Esophagus squamous epithelium (tissue), 5 donors: Measurements from ENCODE around the gene C12orf60. TPM values are rescaled to one million over a fixed set of nuclear protein-coding genes. Genes with fewer than 3 reads are reported as not detected.
A peak's percentile ranks its signal among the peaks of the same experiment; 100 is the strongest.

Experiments used
- DNase-seq: peaks from one replicate; lab custom pipeline; 2025; lab: John Stamatoyannopoulos, UW
- H3K27ac ChIP-seq, 4 donors: fragments of 200-600 bp; sonication (generic); one replicate each; pipeline ENCODE4 v1.5.1; 2016 to 2019; ENCODE audit warnings: mild to moderate bottlenecking in 1 of 4
- H3K27me3 ChIP-seq, 4 donors: fragments of 200-600 bp; sonication (generic); 1 replicate in 3 of 4; 2 replicates in 1 of 4; pipeline versions ENCODE4 v1.5.1 to v1.6.0; 2017 to 2021; ENCODE audit warnings: antibody characterized with exemption in 1 of 4
- H3K36me3 ChIP-seq, 3 donors: fragments of 200-600 bp; sonication (generic); one replicate each; pipeline ENCODE4 v1.5.1; 2016 to 2019
- H3K4me1 ChIP-seq, 3 donors: fragments of 200-600 bp; sonication (generic); one replicate each; pipeline ENCODE4 v1.5.1; 2017 to 2019
- H3K4me3 ChIP-seq, 4 donors: fragments of 200-600 bp; sonication (generic); 1 replicate in 3 of 4; 2 replicates in 1 of 4; pipeline ENCODE4 v1.5.1; 2016 to 2019; ENCODE audit warnings: mild to moderate bottlenecking in 2 of 4, moderate library complexity in 1 of 4
- H3K9me3 ChIP-seq, 3 donors: fragments of 200-600 bp; sonication (generic); one replicate each; pipeline ENCODE4 v1.5.1; 2016 to 2019
- CTCF ChIP-seq, 6 experiments: fragments of 450-650 bp in 4 of 6; fragments of 200-600 bp in 2 of 6; sonication (generic) in 2 of 6; IDR thresholded peaks; one replicate each; pipeline ENCODE4 v1.5.1; 2016 to 2019; ENCODE audit warnings: antibody characterized with exemption in 6 of 6, mild to moderate bottlenecking in 4 of 6, moderate library complexity in 4 of 6
- POLR2A ChIP-seq, 4 donors: fragments of 450-650 bp; IDR thresholded peaks; one replicate each; pipeline ENCODE4 v1.6.1; 2017; ENCODE audit warnings: antibody characterized with exemption in 4 of 4, mild to moderate bottlenecking in 4 of 4, moderate library complexity in 3 of 4
- WGBS, 2 donors: methylation state at CpG; one replicate each; pipeline ENCODE4 v1.1.5; 2018; 5-methylcytosine and 5-hydroxymethylcytosine counted together
- intact Hi-C: fragments of 100-400 bp; cut with DNase I; formaldehyde crosslinking; loops from one replicate; pipeline ENCODE4 v1.15.0; 2022
- total RNA-seq, 4 donors: library from RNA; depleted of rRNA; stranded (reverse); fragments of >200 nt; gene quantifications; one replicate each; pipeline ENCODE4 v1.1.0, GENCODE V29; 2016
- donor health status: DM: yes; HTN: yes; CAD: no.

C12orf60 gene
- total RNA-seq, 4 donors from 2014 or later, result 0.15 to 2.6 (median 0.65) TPM

- H3K9me3 ChIP-seq, result no peaks in the 10 kb centered on the region
- intact Hi-C loops, result no loop called here
- H3K4me3 ChIP-seq, result no peak overlapping the region
- 10 to 88% methylated on average over 1 of the region's 1 CpG for WGBS, 2 donors
- H3K36me3 ChIP-seq, result no peaks in the 10 kb centered on the region
- no peak overlapping the region for H3K27ac ChIP-seq
- H3K27me3 ChIP-seq, result no peaks in the 10 kb centered on the region
- H3K4me1 ChIP-seq, result peaks cover 0 to 30% (median 8%) of the 10 kb centered on the region in 3 donors
- TF ChIP-seq CTCF (IDR thresholded peaks at IDR 0.05) (no peak), POLR2A (IDR thresholded peaks at IDR 0.05) (no peak)
- no peak for DNase-seq
Observed at GRCh38 chr12:14850929-14851663, 47.6 kb downstream of the C12orf60 start.

- Histone ChIP-seq H3K27ac (no peak overlapping the region), H3K36me3 (no peaks in the 10 kb centered on the region), H3K4me1 (peaks cover 0 to 16% (median 0%) of the 10 kb centered on the region in 3 donors), H3K4me3 (no peak overlapping the region), H3K9me3 (no peaks in the 10 kb centered on the region), H3K27me3 (no peaks in the 10 kb centered on the region)
- intact Hi-C loops, result no loop called here
- DNase-seq, result no peak
- TF ChIP-seq CTCF (IDR thresholded peaks at IDR 0.05), result no peak
- TF ChIP-seq POLR2A (IDR thresholded peaks at IDR 0.05), result no peak
Observed at GRCh38 chr12:14852880-14853279, 49.4 kb downstream of the C12orf60 start.

- no peaks in the 10 kb centered on the region for H3K9me3 ChIP-seq
- DNase-seq, result no peak
- no peaks in the 10 kb centered on the region for H3K36me3 ChIP-seq
- no peaks in the 10 kb centered on the region for H3K27me3 ChIP-seq
- TF ChIP-seq POLR2A (IDR thresholded peaks at IDR 0.05), result no peak
- TF ChIP-seq CTCF (IDR thresholded peaks at IDR 0.05), result no peak
- intact Hi-C loops, result no loop called here
- H3K27ac ChIP-seq, result peak overlapping the region in 1 of 4 donors; percentile 18
- H3K4me3 ChIP-seq, result no peak overlapping the region
- WGBS, 2 donors, result 46 to 61% methylated on average over 3 of the region's 3 CpGs
- H3K4me1 ChIP-seq, result peaks cover 0 to 16% (median 0%) of the 10 kb centered on the region in 3 donors
Observed at GRCh38 chr12:14853961-14854360, 50.5 kb downstream of the C12orf60 start.

GRCh38 chr12:14854586-14855183 is 51.2 kb downstream of the C12orf60 start:
- WGBS, 2 donors, result 73 to 75% methylated on average over 6 of the region's 6 CpGs
- intact Hi-C loops, result no loop called here
- H3K27me3 ChIP-seq, result no peaks in the 10 kb centered on the region
- no peak for TF ChIP-seq CTCF (IDR thresholded peaks at IDR 0.05)
- no peak for DNase-seq
- H3K27ac ChIP-seq, result peak overlapping the region in 1 of 4 donors; percentile 16
- no peaks in the 10 kb centered on the region for H3K9me3 ChIP-seq
- H3K4me3 ChIP-seq, result no peak overlapping the region
- peaks cover 0 to 16% (median 0%) of the 10 kb centered on the region in 3 donors for H3K4me1 ChIP-seq
- no peaks in the 10 kb centered on the region for H3K36me3 ChIP-seq

- H3K36me3 ChIP-seq, result no peaks in the 10 kb centered on the region
- H3K4me3 ChIP-seq, result no peak overlapping the region
- H3K4me1 ChIP-seq, result peaks cover 0 to 6% (median 0%) of the 10 kb centered on the region in 3 donors
- intact Hi-C loops, result no loop called here
- peaks cover 0 to 12% (median 11%) of the 10 kb centered on the region in 3 donors for H3K9me3 ChIP-seq
- TF ChIP-seq POLR2A (IDR thresholded peaks at IDR 0.05) (no peak), CTCF (IDR thresholded peaks at IDR 0.05) (no peak)
- no peak overlapping the region for H3K27ac ChIP-seq
- no peak for DNase-seq
- WGBS, 2 donors, result 80 to 93% methylated on average over 1 of the region's 1 CpG
- H3K27me3 ChIP-seq, result no peaks in the 10 kb centered on the region
Observed at GRCh38 chr12:14858513-14858912, 55.0 kb downstream of the C12orf60 start.
